CD4-positive, alpha-beta T cell treated with Interleukin-21 for 1 hour (primary cell): Measurements from ENCODE around the gene HAPLN3.
"Not testable (repeated sequence)": the region's sequence is repeated elsewhere in the genome, so short reads cannot be mapped to it uniquely, and the experiment has no call there.

ENCODE experiments used
- DNase-seq: peaks from one replicate; pipeline ENCODE4 v3.0.0-alpha.2; 2020

HAPLN3 gene

GRCh38 chr15:88894819-88895767 lies at the start of gene HAPLN3:
TSS of gene HAPLN3 (minus strand) at chr15:88895544. CDS start at chr15:88887298, 8,246 bp downstream.
- DNase-seq, result peak; percentile 74

DNA sequence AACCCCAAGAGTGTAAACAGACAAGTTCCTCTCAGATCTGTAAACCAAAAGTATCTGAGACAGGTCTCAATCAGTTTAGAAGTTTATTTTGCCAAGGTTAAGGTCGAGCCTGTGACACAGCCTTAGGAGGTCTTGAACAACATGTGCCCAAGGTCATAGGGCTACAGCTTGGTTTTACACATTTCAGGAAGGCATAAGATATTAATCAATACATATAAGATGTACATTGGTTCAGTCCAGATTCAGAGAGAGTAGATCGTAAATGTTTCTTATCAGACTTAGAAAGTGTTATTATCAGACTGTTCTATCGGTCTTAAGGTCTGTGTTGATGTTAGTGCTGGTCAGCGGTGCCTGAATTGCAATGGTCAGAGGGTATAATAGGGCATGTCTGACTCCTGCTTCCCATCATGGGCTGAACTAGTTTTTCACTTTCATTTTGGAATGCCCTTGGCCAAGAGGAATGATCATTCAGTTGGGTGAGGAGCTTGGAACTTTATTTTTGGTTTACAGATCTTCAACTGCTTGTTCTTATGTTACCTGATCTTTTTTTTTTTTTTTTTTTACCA lies 44.8 kb upstream of the HAPLN3 start:
- DNase-seq, result no peak

GRCh38 chr15:88939486-88939806 lies 44.1 kb upstream of the HAPLN3 start:
- no peak for DNase-seq

GRCh38 chr15:88938802-88939485 lies 43.6 kb upstream of the HAPLN3 start:
- no peak for DNase-seq

DNA sequence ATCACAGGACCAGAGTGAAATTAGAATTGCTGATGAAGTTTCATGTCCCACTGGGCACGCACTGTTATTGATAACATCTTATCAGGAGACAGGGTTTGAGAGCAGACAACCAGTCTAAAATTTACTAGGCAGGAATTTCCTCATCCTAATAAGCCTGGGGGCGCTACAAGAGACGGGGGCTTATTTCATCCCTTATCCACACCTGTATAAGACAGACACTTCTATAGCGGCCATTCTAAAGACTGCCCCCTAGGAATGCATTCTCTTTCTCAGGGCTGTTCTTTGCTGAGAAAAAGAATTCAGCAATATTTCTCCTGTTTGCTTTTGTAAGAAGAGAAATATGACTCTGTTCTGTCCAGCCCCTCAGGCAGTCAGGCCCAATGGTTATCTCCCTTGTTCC lies 39.1 kb upstream of the HAPLN3 start:
- not testable (repeated sequence) for DNase-seq

- DNase-seq, result no peak
Observed at GRCh38 chr15:88932875-88933330, 37.6 kb upstream of the HAPLN3 start.

- DNase-seq, result no peak
Observed at GRCh38 chr15:88932271-88932874, 37.0 kb upstream of the HAPLN3 start.

DNA sequence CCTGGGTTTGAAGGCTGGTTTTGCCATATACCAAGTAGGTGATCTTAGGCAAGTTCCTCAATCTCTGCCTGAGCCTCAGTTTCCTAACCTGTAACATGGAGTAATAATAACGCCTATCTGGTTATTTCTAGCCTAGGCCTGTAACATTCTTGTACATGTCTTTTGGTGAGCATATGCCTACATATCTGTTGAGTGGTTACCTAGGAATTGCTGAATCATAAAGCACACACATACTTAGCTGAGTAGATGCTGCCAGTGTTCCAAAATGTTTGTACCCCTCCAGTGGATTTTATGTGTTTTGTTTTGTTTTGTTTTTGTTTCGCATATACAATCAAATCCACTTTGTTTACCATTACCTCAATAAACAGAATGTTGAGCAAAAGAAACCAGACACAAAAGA lies 35.2 kb upstream of the HAPLN3 start:
- DNase-seq, result no peak

- DNase-seq, result not testable (repeated sequence)
Observed at GRCh38 chr15:88929358-88930098, 34.2 kb upstream of the HAPLN3 start.

GRCh38 chr15:88928192-88928591 lies 32.8 kb upstream of the HAPLN3 start:
- DNase-seq, result not testable (repeated sequence)

- not testable (repeated sequence) for DNase-seq
Observed at GRCh38 chr15:88925648-88926047, 30.3 kb upstream of the HAPLN3 start.

DNA sequence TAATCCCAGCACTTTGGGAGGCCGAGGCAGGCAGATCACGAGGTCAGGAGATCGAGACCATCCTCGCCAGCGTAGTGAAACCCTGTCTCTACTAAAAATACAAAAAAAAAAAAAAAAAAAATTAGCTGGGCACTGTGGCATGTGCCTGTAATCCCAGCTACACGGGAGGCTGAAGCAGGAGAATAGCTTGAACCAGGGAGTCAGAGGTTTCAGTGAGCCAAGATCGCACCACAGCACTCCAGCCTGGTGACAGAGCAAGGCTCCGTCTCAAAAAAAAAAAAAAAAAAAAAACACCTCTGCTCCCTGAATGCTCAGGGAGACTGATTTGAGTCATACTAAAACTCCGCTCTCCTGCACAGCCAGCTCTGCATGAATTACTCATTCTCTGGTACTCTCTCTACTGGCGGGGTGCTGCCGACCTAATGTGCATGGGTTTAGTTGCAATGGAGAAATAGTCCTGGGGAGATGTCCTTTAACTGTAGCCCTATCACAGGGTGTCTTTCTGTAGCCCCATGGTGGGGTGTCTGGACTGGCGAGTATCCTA lies 25.6 kb upstream of the HAPLN3 start:
- not testable (repeated sequence) for DNase-seq

DNA sequence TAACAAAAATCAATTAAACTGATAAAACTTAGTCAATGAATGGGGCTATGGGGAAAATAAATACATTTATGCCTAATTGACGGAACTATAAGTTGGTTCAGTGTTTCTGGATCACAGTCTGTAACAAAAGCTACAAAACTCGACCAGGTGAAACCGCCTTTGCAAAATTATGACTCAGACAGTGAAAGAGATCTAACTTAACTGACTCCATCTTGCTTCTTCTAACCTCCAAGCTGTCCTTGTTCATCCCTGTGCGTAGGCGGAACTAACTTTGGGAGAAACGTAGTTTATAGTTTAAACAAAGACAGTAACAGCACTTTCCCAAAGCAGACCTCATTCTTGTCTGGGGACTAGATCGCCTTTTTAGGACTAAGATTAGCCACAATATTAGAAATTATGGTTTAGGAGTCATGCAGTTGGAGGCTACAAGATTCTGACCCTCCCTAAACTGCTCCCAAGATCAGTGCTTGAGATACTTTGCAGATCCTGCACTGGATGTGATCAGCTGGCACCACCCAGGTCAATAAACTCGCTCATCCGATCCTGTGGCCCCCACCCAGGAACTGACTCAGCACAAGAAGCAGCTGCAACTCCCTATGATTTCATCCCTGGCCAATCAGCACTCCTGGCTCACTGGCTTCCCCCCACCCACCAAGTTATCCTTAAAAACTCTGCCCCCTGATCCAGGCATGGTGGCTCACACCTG lies 25.0 kb upstream of the HAPLN3 start:
- DNase-seq, result no peak

GRCh38 chr15:88918738-88919137 lies 23.4 kb upstream of the HAPLN3 start:
- no peak for DNase-seq

DNA sequence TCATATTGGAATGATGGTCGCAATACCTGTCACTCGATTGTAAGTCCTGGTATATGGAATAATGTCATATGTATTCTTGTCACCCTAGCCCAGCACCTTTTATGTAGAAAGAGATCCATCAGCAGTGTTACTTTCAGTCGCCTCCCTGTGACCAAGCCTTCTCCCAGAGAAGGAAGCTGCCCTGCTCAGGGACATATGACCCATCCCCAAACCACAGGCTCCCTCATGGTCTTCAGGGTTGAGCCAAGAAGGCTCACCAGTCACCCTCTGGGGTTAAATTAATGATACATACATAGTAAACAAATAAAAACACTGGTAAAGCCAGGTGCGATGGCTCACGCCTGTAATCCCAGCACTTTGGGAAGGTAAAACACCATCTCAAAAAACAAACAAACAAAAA lies 22.4 kb upstream of the HAPLN3 start:
- no peak for DNase-seq

- no peak for DNase-seq
Observed at GRCh38 chr15:88915354-88915753, 20.0 kb upstream of the HAPLN3 start.

GRCh38 chr15:88913850-88914169 lies 18.5 kb upstream of the HAPLN3 start:
- DNase-seq, result no peak

DNA sequence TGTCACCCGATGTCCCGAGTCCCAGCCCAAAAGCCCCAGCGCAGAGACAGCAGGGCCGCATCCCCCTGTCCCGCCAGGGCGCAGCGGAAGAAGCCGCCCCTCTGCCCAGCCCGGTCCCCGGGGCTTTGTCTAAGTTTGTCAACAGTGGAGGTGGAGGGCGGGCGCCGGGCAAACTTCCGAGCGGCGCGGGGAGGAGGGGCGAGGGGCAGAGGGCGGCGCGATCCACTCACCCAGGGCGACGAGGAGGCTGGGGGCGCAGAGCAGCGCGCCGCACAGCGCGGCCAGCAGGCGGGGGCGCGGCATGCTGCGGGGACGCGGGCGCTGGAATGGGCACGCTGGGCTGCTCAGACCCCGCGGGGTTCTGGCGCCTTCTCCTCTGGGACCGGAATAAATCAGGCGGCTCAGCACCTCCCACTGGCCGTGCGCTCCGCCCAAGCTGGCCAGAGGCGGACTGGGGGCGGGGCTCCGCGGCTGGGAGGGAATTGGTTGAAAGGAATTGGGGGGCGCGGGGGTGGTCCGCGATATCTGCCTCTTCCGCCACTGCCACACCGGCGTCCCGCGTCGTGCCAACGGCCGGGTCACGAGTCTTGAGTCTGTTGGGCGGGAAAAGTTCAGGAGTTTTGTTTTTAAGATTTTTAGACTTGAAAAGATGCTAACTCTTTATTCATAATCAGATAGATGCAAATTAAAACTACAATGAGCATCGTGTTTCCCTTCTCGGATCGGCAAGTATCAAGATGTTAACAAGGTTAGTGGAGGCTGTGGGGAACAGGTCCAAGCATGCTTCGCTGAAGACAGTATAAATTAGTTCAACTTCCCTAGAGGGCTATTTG lies 17.9 kb upstream of the HAPLN3 start, which contains the start of gene MFGE8:
MFGE8 (minus strand) TSS at position 363 of the 833 bp plus-strand sequence; CDS start at position 303, 60 bp downstream.
- DNase-seq, result peak; percentile 68

GRCh38 chr15:88912500-88912921 lies 17.2 kb upstream of the HAPLN3 start:
- no peak for DNase-seq

DNA sequence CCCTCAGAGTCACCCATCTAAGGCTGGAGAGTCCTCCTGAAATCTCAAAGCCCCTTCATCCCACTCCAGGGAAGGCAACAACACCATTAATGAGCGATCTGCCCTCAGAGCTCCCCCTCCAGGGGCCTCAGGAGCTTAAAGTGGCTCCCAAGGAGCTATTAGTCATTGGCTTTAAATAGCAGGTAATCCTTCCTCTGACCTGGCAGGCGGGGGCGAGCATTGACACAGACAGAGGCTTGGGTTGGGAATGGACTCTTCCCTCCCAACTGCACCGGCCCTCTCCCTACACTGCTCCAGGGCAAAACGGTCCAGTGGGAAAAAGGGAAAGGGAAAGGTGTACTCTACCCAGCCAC lies 16.4 kb upstream of the HAPLN3 start:
- DNase-seq, result no peak
